GM23338 (cell line): ENCODE measurements around the gene IFIT1B. TPM values are rescaled to one million over a fixed set of nuclear protein-coding genes. Genes with fewer than 3 reads are reported as not detected.

Experiments
- ATAC-seq: fragments of 200-7000 bp; cut with Tn5 transposase; 3 replicates; pipeline ENCODE4 v1.9.1; 2020
- DNase-seq: peaks from one replicate; pipeline ENCODE4 v3.0.0-alpha.2; 2015; ENCODE audit warnings: low spot score
- H2AFZ ChIP-seq: fragments of 200-600 bp; sonication (generic); 2 replicates; pipeline ENCODE4 v1.8.0; 2016; ENCODE audit warnings: antibody characterized with exemption, mild to moderate bottlenecking, moderate library complexity
- H3F3A ChIP-seq: fragments of 200-600 bp; sonication (generic); replicated peaks from 2 replicates; pipeline ENCODE4 v1.8.0; 2017; ENCODE audit warnings: antibody characterized with exemption, mixed run types, low read depth
- H3K27ac ChIP-seq: fragments of 200-600 bp; sonication (generic); 2 replicates; pipeline ENCODE4 v1.6.1; 2016; ENCODE audit warnings: low read depth
- H3K27me3 ChIP-seq: fragments of 200-600 bp; sonication (generic); 2 replicates; pipeline ENCODE4 v1.8.0; 2016; ENCODE audit warnings: mild to moderate bottlenecking, mixed run types, moderate library complexity; ENCODE audit not compliant: insufficient read depth
- H3K36me3 ChIP-seq: fragments of 200-600 bp; sonication (generic); 2 replicates; pipeline ENCODE4 v1.8.0; 2016; ENCODE audit warnings: mild to moderate bottlenecking; ENCODE audit not compliant: insufficient read depth
- H3K4me1 ChIP-seq: fragments of 200-600 bp; sonication (generic); 2 replicates; pipeline ENCODE4 v1.8.0; 2016; ENCODE audit warnings: mild to moderate bottlenecking, moderate library complexity; ENCODE audit not compliant: insufficient read depth
- H3K4me2 ChIP-seq: fragments of 200-600 bp; sonication (generic); 2 replicates; pipeline ENCODE4 v1.7.1; 2017; ENCODE audit warnings: mixed run types
- H3K4me3 ChIP-seq: fragments of 200-600 bp; sonication (generic); 2 replicates; pipeline ENCODE4 v1.6.1; 2016; ENCODE audit warnings: mixed run types
- H3K79me2 ChIP-seq: fragments of 200-600 bp; sonication (generic); replicated peaks from 2 replicates; pipeline ENCODE4 v1.8.0; 2017; ENCODE audit warnings: mild to moderate bottlenecking; ENCODE audit not compliant: insufficient read depth
- H3K9me2 ChIP-seq: fragments of 200-600 bp; sonication (generic); 2 replicates; pipeline ENCODE4 v1.8.0; 2017; ENCODE audit not compliant: insufficient read depth
- H4K20me1 ChIP-seq: fragments of 200-600 bp; sonication (generic); replicated peaks from 2 replicates; pipeline ENCODE4 v1.8.0; 2017; ENCODE audit warnings: mild to moderate bottlenecking; ENCODE audit not compliant: insufficient read depth
- H3K27ac Mint-ChIP-seq: 2 replicates; pipeline ENCODE4 v1.8.0; 2020; ENCODE audit warnings: inconsistent platforms, mild to moderate bottlenecking, moderate library complexity, mixed read lengths
- H3K27me3 Mint-ChIP-seq: 3 replicates; pipeline ENCODE4 v1.8.0; 2022; ENCODE audit warnings: low read depth, mild to moderate bottlenecking, moderate library complexity, mixed read lengths, inconsistent platforms; ENCODE audit not compliant: insufficient read depth, poor library complexity
- H3K36me3 Mint-ChIP-seq: 3 replicates; pipeline ENCODE4 v1.8.0; 2021; ENCODE audit warnings: low read depth, mild to moderate bottlenecking, inconsistent platforms, moderate library complexity, mixed read lengths
- H3K4me1 Mint-ChIP-seq: 3 replicates; pipeline ENCODE4 v1.8.0; 2020; ENCODE audit warnings: mild to moderate bottlenecking, inconsistent platforms, mixed read lengths
- H3K4me3 Mint-ChIP-seq: 3 replicates; pipeline ENCODE4 v1.8.0; 2021; ENCODE audit warnings: moderate library complexity, mild to moderate bottlenecking, inconsistent platforms, mixed read lengths
- H3K9me3 Mint-ChIP-seq: 3 replicates; pipeline ENCODE4 v1.8.0; 2020; ENCODE audit warnings: moderate library complexity, mild to moderate bottlenecking, inconsistent platforms, mixed read lengths
- CREB1 ChIP-seq: fragments of 250-450 bp; sonication (Bioruptor Pico); IDR thresholded peaks from 2 replicates; pipeline ENCODE4 v1.5.0; 2020; ENCODE audit warnings: low read depth, mild to moderate bottlenecking, moderate library complexity
- CTCF ChIP-seq, 2 experiments: fragments of 200-600 bp in 1 of 2; sonication (generic) in 1 of 2; conservative IDR thresholded peaks; 2 replicates each; pipeline versions ENCODE4 v1.5.1 to v1.6.1; 2016 to 2017; ENCODE audit warnings: antibody characterized with exemption in 2 of 2, low read depth in 2 of 2, mild to moderate bottlenecking in 2 of 2, moderate library complexity in 1 of 2
- ETS1 ChIP-seq: IDR thresholded peaks from 2 replicates; pipeline ENCODE4 v1.6.1; 2016; ENCODE audit warnings: antibody characterized with exemption
- EZH2 ChIP-seq: fragments of 200-600 bp; sonication (generic); IDR thresholded peaks from one replicate; pipeline ENCODE4 v1.8.0; 2017; ENCODE audit warnings: antibody characterized with exemption, mild to moderate bottlenecking, low read depth; ENCODE audit not compliant: unreplicated experiment
- EZH2phosphoT487 ChIP-seq: fragments of 200-600 bp; sonication (generic); IDR thresholded peaks from one replicate; pipeline ENCODE4 v1.8.1; 2018; ENCODE audit warnings: antibody characterized with exemption; ENCODE audit not compliant: unreplicated experiment
- JUNB ChIP-seq: IDR thresholded peaks from one replicate; pipeline ENCODE4 v1.6.1; 2016; ENCODE audit warnings: antibody characterized with exemption; ENCODE audit not compliant: unreplicated experiment
- NANOG ChIP-seq: IDR thresholded peaks from 2 replicates; pipeline ENCODE4 v1.6.1; 2016; ENCODE audit warnings: antibody characterized with exemption, borderline replicate concordance
- POLR2AphosphoS5 ChIP-seq: IDR thresholded peaks from 2 replicates; pipeline ENCODE4 v1.6.1; 2016; ENCODE audit warnings: antibody characterized with exemption, low read depth
- REST ChIP-seq: IDR thresholded peaks from one replicate; pipeline ENCODE4 v1.6.1; 2018; ENCODE audit warnings: antibody characterized with exemption; ENCODE audit not compliant: unreplicated experiment
- STAT1 ChIP-seq: IDR thresholded peaks from one replicate; pipeline ENCODE4 v1.6.1; 2016; ENCODE audit warnings: antibody characterized with exemption; ENCODE audit not compliant: unreplicated experiment
- ZNF114 ChIP-seq: fragments of 250-450 bp; sonication (Bioruptor Pico); IDR thresholded peaks from 2 replicates; pipeline ENCODE4 v1.5.0; 2020; ENCODE audit warnings: mild to moderate bottlenecking, moderate library complexity
- ZNF331 ChIP-seq: fragments of 250-450 bp; sonication (Bioruptor Pico); IDR thresholded peaks from 2 replicates; pipeline ENCODE4 v1.5.0; 2020; ENCODE audit warnings: low read depth, mild to moderate bottlenecking, moderate library complexity
- polyA plus RNA-seq: library from polyadenylated mRNA; unstranded; fragments of >200 nt; fragmentation: Nextera tagmentation; extraction: Ambion mirVana; gene quantifications from 2 replicates; pipeline ENCODE4 v1.2.1, GENCODE V29; 2016
- total RNA-seq: library from RNA; depleted of rRNA; stranded (reverse); fragments of >200 nt; shearing (Covaris generic); gene quantifications from 2 replicates; pipeline ENCODE4 v1.2.3, GENCODE V29; 2014

Gene IFIT1B
- total and polyA plus RNA-seq, 2 experiments from 2014 or later, result 0.10 TPM; not detected in 1

GRCh38 chr10:89379103-89379502 lies 1.2 kb downstream of the IFIT1B start (continued):
- TF ChIP-seq ZNF114 (CRISPR knock-in tag), result no peak
- TF ChIP-seq STAT1, result no peak
- TF ChIP-seq REST, result no peak

- Mint-ChIP-seq H3K4me1 (peaks cover 13% of the 10 kb centered on the region), H3K27me3 (no peaks in the 10 kb centered on the region), H3K36me3 (no peaks in the 10 kb centered on the region), H3K4me3 (no peak overlapping the region), H3K9me3 (no peaks in the 10 kb centered on the region), H3K27ac (no peak overlapping the region)
- no peak overlapping the region for H2AFZ ChIP-seq
- no peaks in the 10 kb centered on the region for H4K20me1 ChIP-seq
- H3K4me1 ChIP-seq, result peaks cover 9% of the 10 kb centered on the region; the same call in 1 of the 2 replicates
- no peak for TF ChIP-seq ETS1
- H3K79me2 ChIP-seq, result no peaks in the 10 kb centered on the region
- H3F3A ChIP-seq, result no peaks in the 10 kb centered on the region
- DNase-seq, result no peak
- H3K4me3 ChIP-seq, result no peak overlapping the region
- H3K4me2 ChIP-seq, result no peak overlapping the region
- ATAC-seq, result no peak
- no peak overlapping the region for H3K27ac ChIP-seq
- H3K27me3 ChIP-seq, result no peaks in the 10 kb centered on the region
- no peaks in the 10 kb centered on the region for H3K9me2 ChIP-seq
- H3K36me3 ChIP-seq, result no peaks in the 10 kb centered on the region
Observed at GRCh38 chr10:89382757-89383156, 4.9 kb downstream of the IFIT1B start.

GRCh38 chr10:89384474-89385340 lies 6.9 kb downstream of the IFIT1B start:
- no peak overlapping the region for H3K4me3 Mint-ChIP-seq
- Histone ChIP-seq H3K4me1 (peaks cover 3% of the 10 kb centered on the region; the same call in 1 of the 2 replicates), H3K36me3 (no peaks in the 10 kb centered on the region), H3F3A (no peaks in the 10 kb centered on the region), H3K9me2 (no peaks in the 10 kb centered on the region), H3K4me3 (no peak overlapping the region), H3K4me2 (no peak overlapping the region), H3K27me3 (no peaks in the 10 kb centered on the region), H3K79me2 (no peaks in the 10 kb centered on the region), H3K27ac (no peak overlapping the region), H2AFZ (no peak overlapping the region; the same call in 1 of the 2 replicates), H4K20me1 (no peaks in the 10 kb centered on the region)
- no peaks in the 10 kb centered on the region for H3K9me3 Mint-ChIP-seq
- H3K27ac Mint-ChIP-seq, result no peak overlapping the region
- no peak for DNase-seq
- H3K36me3 Mint-ChIP-seq, result no peaks in the 10 kb centered on the region
- peaks cover 4% of the 10 kb centered on the region; the same call in 2 of the 3 replicates for H3K4me1 Mint-ChIP-seq
- H3K27me3 Mint-ChIP-seq, result no peaks in the 10 kb centered on the region
- no peak for ATAC-seq
- TF ChIP-seq ZNF331 (CRISPR knock-in tag), result no peak
- no peak for TF ChIP-seq POLR2AphosphoS5
- TF ChIP-seq STAT1, result no peak
- no peak for TF ChIP-seq EZH2phosphoT487
- TF ChIP-seq CTCF (conservative IDR thresholded peaks at IDR 0.05; ENCODE audit: low read depth in 2 of 2), result no peak
- no peak for TF ChIP-seq JUNB
- TF ChIP-seq ZNF114 (CRISPR knock-in tag), result no peak
- TF ChIP-seq EZH2, result no peak
- TF ChIP-seq ETS1, result no peak
- no peak for TF ChIP-seq NANOG
- TF ChIP-seq CREB1 (CRISPR knock-in tag), result no peak
